ENCODE data around the gene HSBP1. TPM values are rescaled to one million over a fixed set of nuclear protein-coding genes. Genes with fewer than 3 reads are reported as not detected.

HSBP1 gene
- total and polyA plus RNA-seq, 2 of the 13 experiments (the other 11 are each of a cell fraction or from before 2014, with no cell fraction given), result 249 to 292 TPM

DNA sequence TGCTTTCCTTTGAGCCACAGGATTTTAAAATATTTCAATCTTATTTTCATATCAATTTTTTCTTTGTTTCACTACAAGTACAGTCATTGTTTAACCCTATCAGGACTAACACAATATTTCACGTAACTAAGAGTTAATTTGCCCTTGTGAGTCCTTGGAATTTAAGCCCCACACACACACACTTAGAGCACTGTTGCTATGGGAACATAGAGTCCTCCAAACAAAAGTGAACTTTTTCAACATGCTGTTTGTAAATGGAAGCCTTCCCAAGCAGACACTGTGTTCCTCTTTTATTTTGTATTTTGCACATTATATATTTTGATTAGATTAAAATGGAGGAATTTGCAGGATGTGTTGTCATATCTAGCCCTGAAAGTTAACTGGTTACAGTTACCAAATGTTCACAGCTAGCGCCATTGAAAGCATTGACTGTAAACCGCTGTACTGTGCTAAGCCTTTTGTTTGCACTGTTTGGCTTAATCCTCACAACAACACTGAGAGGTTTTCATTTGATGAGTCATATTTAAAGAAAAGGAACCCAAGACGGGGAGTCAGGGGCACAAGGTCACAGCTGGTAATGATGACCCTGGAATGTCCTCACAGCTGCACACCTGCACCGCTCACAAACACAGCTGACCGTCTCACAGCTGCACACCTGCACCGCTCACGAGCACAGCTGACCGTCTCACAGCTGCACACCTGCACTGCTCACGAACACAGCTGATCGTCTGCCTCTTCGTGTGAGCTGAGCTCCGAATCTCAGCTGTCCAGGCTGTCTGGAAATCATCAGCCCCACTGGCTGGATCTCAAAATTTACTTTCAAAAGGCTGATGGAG lies 6.3 kb downstream of the HSBP1 start (continued):
- TF ChIP-seq TRIM22 (IDR thresholded peaks at IDR 0.05) (no peak), REL (CRISPR knock-in tag; conservative IDR thresholded peaks at IDR 0.05) (no peak), TBX2 (CRISPR knock-in tag; IDR thresholded peaks at IDR 0.05; ENCODE audit: borderline replicate concordance) (peak; percentile 77), CBFB (CRISPR knock-in tag; IDR thresholded peaks at IDR 0.05) (no peak), ZNF709 (CRISPR knock-in tag; IDR thresholded peaks at IDR 0.05) (no peak), MEF2D (CRISPR knock-in tag; IDR thresholded peaks at IDR 0.05) (no peak; the same call in 1 of the 2 replicates), ZNF691 (CRISPR knock-in tag; IDR thresholded peaks at IDR 0.05; ENCODE audit: borderline replicate concordance, low read depth) (no peak), SP4 (CRISPR knock-in tag; IDR thresholded peaks at IDR 0.05) (no peak), ZNF747 (CRISPR knock-in tag; IDR thresholded peaks at IDR 0.05; ENCODE audit: borderline replicate concordance) (no peak), ZNF773 (CRISPR knock-in tag; IDR thresholded peaks at IDR 0.05; ENCODE audit: borderline replicate concordance) (no peak), MIER2 (CRISPR knock-in tag; IDR thresholded peaks at IDR 0.05) (no peak), SMARCC2 (IDR thresholded peaks at IDR 0.05) (no peak), SP140L (CRISPR knock-in tag; IDR thresholded peaks at IDR 0.05; ENCODE audit: borderline replicate concordance) (no peak), SIN3B (IDR thresholded peaks at IDR 0.05; ENCODE audit: low read length) (no peak), HDAC6 (IDR thresholded peaks at IDR 0.05; ENCODE audit: low read depth, low read length) (no peak), TAF1 (CRISPR knock-in tag; IDR thresholded peaks at IDR 0.05) (no peak), CHD2 (IDR thresholded peaks at IDR 0.05; ENCODE audit: low read depth, low read length) (no peak), ATF1 (CRISPR knock-in tag; IDR thresholded peaks at IDR 0.05) (no peak), RARA (CRISPR knock-in tag; IDR thresholded peaks at IDR 0.05) (peak; percentile 90), FOXP4 (CRISPR knock-in tag; IDR thresholded peaks at IDR 0.05) (peak; percentile 82), AGO1 (IDR thresholded peaks at IDR 0.05; ENCODE audit: low read depth, low read length, poor library complexity, severe bottlenecking) (no peak), ZBTB33 (CRISPR knock-in tag; IDR thresholded peaks at IDR 0.05) (peak; percentile 64; the same call in 1 of the 2 replicates), STAT5B (CRISPR knock-in tag; IDR thresholded peaks at IDR 0.05) (no peak)
- TF ChIP-seq, protein P1, sequence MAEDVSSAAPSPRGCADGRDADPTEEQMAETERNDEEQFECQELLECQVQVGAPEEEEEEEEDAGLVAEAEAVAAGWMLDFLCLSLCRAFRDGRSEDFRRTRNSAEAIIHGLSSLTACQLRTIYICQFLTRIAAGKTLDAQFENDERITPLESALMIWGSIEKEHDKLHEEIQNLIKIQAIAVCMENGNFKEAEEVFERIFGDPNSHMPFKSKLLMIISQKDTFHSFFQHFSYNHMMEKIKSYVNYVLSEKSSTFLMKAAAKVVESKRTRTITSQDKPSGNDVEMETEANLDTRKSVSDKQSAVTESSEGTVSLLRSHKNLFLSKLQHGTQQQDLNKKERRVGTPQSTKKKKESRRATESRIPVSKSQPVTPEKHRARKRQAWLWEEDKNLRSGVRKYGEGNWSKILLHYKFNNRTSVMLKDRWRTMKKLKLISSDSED (CRISPR knock-in tag; IDR thresholded peaks at IDR 0.05), result no peak
